ENCODE results near the gene PEX1. TPM values are rescaled to one million over a fixed set of nuclear protein-coding genes. Genes with fewer than 3 reads are reported as not detected.
A peak's percentile ranks its signal among the peaks of the same experiment; 100 is the strongest.

Gene PEX1
- total RNA-seq, 1 donor from 2014 or later: 7.1 TPM

GRCh38 chr7:92527300-92528187 lies 776 bp downstream of the PEX1 start:
- peak overlapping the region; percentile 84 for H3K9ac ChIP-seq (ENCODE audit: low read length)
- TF ChIP-seq CTCF (IDR thresholded peaks at IDR 0.05; ENCODE audit: insufficient read depth, low read depth, low read length): no peak
- peaks cover 40% of the 10 kb centered on the region for H3K79me2 ChIP-seq (ENCODE audit: insufficient read depth, low read length)
- FAIRE-seq: no peak
- H3K27ac ChIP-seq (ENCODE audit: low read depth, low read length): peak overlapping the region; percentile 58
- Mint-ChIP-seq H3K9me3 (ENCODE audit: unreplicated experiment) (no peaks in the 10 kb centered on the region), H3K27me3 (ENCODE audit: low read depth, unreplicated experiment) (no peaks in the 10 kb centered on the region), H3K4me3 (ENCODE audit: unreplicated experiment) (peak overlapping the region; percentile 93), H3K4me1 (ENCODE audit: low read depth, unreplicated experiment) (peaks cover 3% of the 10 kb centered on the region), H3K36me3 (ENCODE audit: low read depth, unreplicated experiment) (peaks cover under 1% of the 10 kb centered on the region), H3K27ac (ENCODE audit: unreplicated experiment) (peak overlapping the region; percentile 69)
- H3K36me3 ChIP-seq (ENCODE audit: insufficient read depth, low read length): peaks cover 2% of the 10 kb centered on the region
- no peaks in the 10 kb centered on the region for H4K20me1 ChIP-seq (ENCODE audit: insufficient read depth, low read length)
- peaks cover 9% of the 10 kb centered on the region for H3K4me1 ChIP-seq (ENCODE audit: insufficient read depth, low read length)
- no peaks in the 10 kb centered on the region for H3K27me3 ChIP-seq (ENCODE audit: insufficient read depth, low read length)
- H3K4me3 ChIP-seq (ENCODE audit: insufficient read depth, low read depth, low read length): peak overlapping the region; percentile 77
- H3K4me2 ChIP-seq (ENCODE audit: low read length): peak overlapping the region; percentile 86
- no peaks in the 10 kb centered on the region for H3K9me3 ChIP-seq (ENCODE audit: insufficient read depth, low read depth, low read length)
- DNase-seq (ENCODE audit: low read depth): peak; percentile 36
- peak overlapping the region; percentile 88 for H2AFZ ChIP-seq (ENCODE audit: low read depth, low read length)

GRCh38 chr7:92523110-92523509 lies 5.2 kb downstream of the PEX1 start:
- Mint-ChIP-seq H3K9me3 (ENCODE audit: unreplicated experiment) (no peaks in the 10 kb centered on the region), H3K36me3 (ENCODE audit: low read depth, unreplicated experiment) (no peaks in the 10 kb centered on the region), H3K4me1 (ENCODE audit: low read depth, unreplicated experiment) (peaks cover 3% of the 10 kb centered on the region), H3K4me3 (ENCODE audit: unreplicated experiment) (no peak overlapping the region), H3K27me3 (ENCODE audit: low read depth, unreplicated experiment) (no peaks in the 10 kb centered on the region), H3K27ac (ENCODE audit: unreplicated experiment) (no peak overlapping the region)
- TF ChIP-seq CTCF (IDR thresholded peaks at IDR 0.05; ENCODE audit: insufficient read depth, low read depth, low read length) (no peak), EZH2 (IDR thresholded peaks at IDR 0.05; ENCODE audit: insufficient read depth, low read length) (no peak)
- Histone ChIP-seq H3K9ac (ENCODE audit: low read length) (no peak overlapping the region), H4K20me1 (ENCODE audit: insufficient read depth, low read length) (no peaks in the 10 kb centered on the region), H3K36me3 (ENCODE audit: insufficient read depth, low read length) (no peaks in the 10 kb centered on the region), H3K9me3 (ENCODE audit: insufficient read depth, low read depth, low read length) (no peaks in the 10 kb centered on the region), H3K4me3 (ENCODE audit: insufficient read depth, low read depth, low read length) (no peak overlapping the region), H3K27ac (ENCODE audit: low read depth, low read length) (no peak overlapping the region), H3K27me3 (ENCODE audit: insufficient read depth, low read length) (no peaks in the 10 kb centered on the region), H3K79me2 (ENCODE audit: insufficient read depth, low read length) (peaks cover 28% of the 10 kb centered on the region), H2AFZ (ENCODE audit: low read depth, low read length) (no peak overlapping the region), H3K4me2 (ENCODE audit: low read length) (no peak overlapping the region), H3K4me1 (ENCODE audit: insufficient read depth, low read length) (peaks cover 6% of the 10 kb centered on the region)
- no peak for FAIRE-seq
- DNase-seq (ENCODE audit: low read depth): no peak

GRCh38 chr7:92520024-92520423 lies 8.3 kb downstream of the PEX1 start:
- H3K27ac ChIP-seq (ENCODE audit: low read depth, low read length): no peak overlapping the region
- no peaks in the 10 kb centered on the region for H3K36me3 Mint-ChIP-seq (ENCODE audit: low read depth, unreplicated experiment)
- H3K27me3 ChIP-seq (ENCODE audit: insufficient read depth, low read length): no peaks in the 10 kb centered on the region
- peaks cover 9% of the 10 kb centered on the region for H3K4me1 Mint-ChIP-seq (ENCODE audit: low read depth, unreplicated experiment)
- TF ChIP-seq EZH2 (IDR thresholded peaks at IDR 0.05; ENCODE audit: insufficient read depth, low read length) (no peak), CTCF (IDR thresholded peaks at IDR 0.05; ENCODE audit: insufficient read depth, low read depth, low read length) (no peak)
- H3K9ac ChIP-seq (ENCODE audit: low read length): no peak overlapping the region
- no peaks in the 10 kb centered on the region for H3K4me1 ChIP-seq (ENCODE audit: insufficient read depth, low read length)
- no peak overlapping the region for H3K27ac Mint-ChIP-seq (ENCODE audit: unreplicated experiment)
- no peak overlapping the region for H2AFZ ChIP-seq (ENCODE audit: low read depth, low read length)
- FAIRE-seq (no peak), DNase-seq (ENCODE audit: low read depth) (no peak)
- H3K36me3 ChIP-seq (ENCODE audit: insufficient read depth, low read length): no peaks in the 10 kb centered on the region
- no peaks in the 10 kb centered on the region for H4K20me1 ChIP-seq (ENCODE audit: insufficient read depth, low read length)
- no peaks in the 10 kb centered on the region for H3K27me3 Mint-ChIP-seq (ENCODE audit: low read depth, unreplicated experiment)
- no peaks in the 10 kb centered on the region for H3K9me3 ChIP-seq (ENCODE audit: insufficient read depth, low read depth, low read length)
- H3K4me3 ChIP-seq (ENCODE audit: insufficient read depth, low read depth, low read length): no peak overlapping the region
- no peak overlapping the region for H3K4me2 ChIP-seq (ENCODE audit: low read length)
- no peak overlapping the region for H3K4me3 Mint-ChIP-seq (ENCODE audit: unreplicated experiment)
- peaks cover 7% of the 10 kb centered on the region for H3K79me2 ChIP-seq (ENCODE audit: insufficient read depth, low read length)
- no peaks in the 10 kb centered on the region for H3K9me3 Mint-ChIP-seq (ENCODE audit: unreplicated experiment)
